Right lobe of liver (tissue), 4 donors: Measurements from ENCODE around the gene PRR20G.

Experiments used
- POLR2A ChIP-seq: fragments of 450-650 bp; IDR thresholded peaks from one replicate; pipeline ENCODE4 v1.6.1; 2017; ENCODE audit warnings: antibody characterized with exemption, mild to moderate bottlenecking
- TF ChIP-seq, protein P1 (sequence below), 4 donors: fragments of 200-600 bp in 3 of 4; fragments of 450-650 bp in 1 of 4; IDR thresholded peaks; one replicate each; pipeline versions ENCODE4 v1.5.1 to v1.8.0; 2016 to 2022; ENCODE audit warnings: antibody characterized with exemption in 4 of 4, mild to moderate bottlenecking in 2 of 4
- donor health status: DM: no; HTN: no; CAD: no.
- donor health status: DM: no; HTN: no; CAD: no.
- donor health status: DM: no; HTN: yes; CAD: no.

DNA sequence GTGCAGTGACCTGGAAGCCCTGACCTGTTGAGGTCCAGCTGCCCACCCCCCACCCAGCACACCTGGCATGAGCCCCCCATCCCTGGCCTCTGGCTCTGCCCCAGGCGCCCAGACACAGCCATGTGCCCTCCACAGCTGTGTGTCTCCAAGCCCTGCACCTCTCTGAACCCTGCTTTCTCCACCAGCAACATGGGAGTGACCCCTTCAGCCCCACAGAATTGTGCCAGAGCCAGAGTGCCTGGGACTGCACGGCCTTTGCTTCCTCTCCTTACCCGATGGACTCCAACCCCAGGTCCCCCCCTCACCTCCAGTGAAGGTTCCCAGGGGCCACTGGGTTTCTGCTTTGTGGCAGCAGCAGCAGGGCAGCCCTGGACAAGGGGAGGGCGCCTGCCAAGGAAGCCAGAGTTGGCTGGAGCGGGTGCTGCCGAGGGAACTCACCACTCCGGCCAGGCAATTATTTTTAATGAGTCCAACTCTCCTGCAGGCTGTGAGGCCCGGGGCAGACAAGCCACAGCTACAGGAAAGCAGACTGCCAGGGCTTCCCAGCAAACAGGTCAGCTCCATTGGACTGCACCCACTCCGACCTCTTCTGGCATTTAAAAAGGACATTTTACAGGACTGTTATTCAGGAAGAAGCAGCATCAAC is 24.1 kb downstream of the PRR20G start:
- TF ChIP-seq, protein P1, sequence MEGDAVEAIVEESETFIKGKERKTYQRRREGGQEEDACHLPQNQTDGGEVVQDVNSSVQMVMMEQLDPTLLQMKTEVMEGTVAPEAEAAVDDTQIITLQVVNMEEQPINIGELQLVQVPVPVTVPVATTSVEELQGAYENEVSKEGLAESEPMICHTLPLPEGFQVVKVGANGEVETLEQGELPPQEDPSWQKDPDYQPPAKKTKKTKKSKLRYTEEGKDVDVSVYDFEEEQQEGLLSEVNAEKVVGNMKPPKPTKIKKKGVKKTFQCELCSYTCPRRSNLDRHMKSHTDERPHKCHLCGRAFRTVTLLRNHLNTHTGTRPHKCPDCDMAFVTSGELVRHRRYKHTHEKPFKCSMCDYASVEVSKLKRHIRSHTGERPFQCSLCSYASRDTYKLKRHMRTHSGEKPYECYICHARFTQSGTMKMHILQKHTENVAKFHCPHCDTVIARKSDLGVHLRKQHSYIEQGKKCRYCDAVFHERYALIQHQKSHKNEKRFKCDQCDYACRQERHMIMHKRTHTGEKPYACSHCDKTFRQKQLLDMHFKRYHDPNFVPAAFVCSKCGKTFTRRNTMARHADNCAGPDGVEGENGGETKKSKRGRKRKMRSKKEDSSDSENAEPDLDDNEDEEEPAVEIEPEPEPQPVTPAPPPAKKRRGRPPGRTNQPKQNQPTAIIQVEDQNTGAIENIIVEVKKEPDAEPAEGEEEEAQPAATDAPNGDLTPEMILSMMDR (IDR thresholded peaks at IDR 0.05), result no peak
- no peak for TF ChIP-seq POLR2A
